GM19240 (cell line): ENCODE results near the gene COG7.
"Not testable (repeated sequence)": the region's sequence is repeated elsewhere in the genome, so short reads cannot be mapped to it uniquely, and the experiment has no call there.

ENCODE experiments used
- DNase-seq: peaks from one replicate; pipeline ENCODE4 v3.0.0; 2011; ENCODE audit warnings: low spot score; ENCODE audit not compliant: insufficient read length

COG7 gene

DNA sequence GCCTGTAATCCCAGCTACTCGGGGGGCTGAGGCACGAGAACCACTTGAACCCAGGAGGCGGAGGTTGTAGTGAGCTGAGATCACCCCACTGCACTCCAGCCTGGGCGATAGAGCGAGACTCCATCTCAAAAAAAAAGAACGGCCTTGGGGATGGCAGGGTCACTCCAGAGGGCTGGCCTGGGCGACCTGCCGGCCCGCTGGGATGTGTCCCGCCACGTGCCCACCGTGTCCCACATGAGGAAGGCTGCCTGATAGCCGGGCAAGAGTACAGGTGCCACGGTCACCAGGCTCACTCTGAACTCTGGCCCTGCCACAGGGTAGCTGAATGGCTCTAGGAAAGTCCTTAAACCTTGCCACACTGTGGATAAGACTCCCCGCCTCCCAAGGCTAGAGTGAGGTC is 67.5 kb downstream of the COG7 start:
- DNase-seq: no peak

DNA sequence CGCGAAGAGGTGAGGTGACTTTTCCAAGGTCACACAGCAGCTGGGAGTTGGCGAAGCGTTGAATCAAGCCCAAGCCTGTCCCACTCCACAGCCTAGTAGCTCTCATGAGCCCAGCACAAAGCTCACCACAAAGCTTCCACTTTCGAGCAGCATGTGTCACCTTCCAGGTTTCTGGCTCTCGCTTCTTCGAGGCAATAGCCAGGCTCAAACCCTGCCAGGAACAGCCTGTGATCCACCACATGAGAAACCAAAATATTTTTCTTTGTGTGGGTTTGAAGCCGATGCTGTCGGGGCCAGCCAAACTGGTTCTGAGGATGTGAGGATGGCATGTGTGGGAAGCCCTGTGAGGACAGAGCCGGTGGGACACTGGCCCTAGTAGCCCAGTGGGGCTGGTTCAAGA is 68.1 kb downstream of the COG7 start:
- no peak for DNase-seq

DNA sequence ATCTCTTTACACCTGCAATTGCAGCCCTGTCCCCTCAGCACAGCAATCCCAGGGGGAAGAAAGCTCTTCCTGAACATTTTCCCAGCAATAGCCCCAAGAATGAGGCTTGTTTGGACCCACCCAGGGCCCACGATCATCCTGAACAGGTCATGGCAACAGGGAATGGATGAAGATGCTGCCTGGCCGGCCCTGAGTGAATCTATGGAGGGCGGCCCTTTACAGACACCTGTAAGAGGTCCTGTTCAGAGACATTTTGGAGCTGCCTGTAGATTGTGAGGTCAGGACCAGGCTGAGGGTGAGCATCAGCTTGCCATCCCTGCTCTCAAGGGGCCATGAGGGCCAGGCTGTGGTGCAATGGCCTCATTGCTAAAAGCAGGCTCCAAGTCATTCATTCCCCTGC is 69.1 kb downstream of the COG7 start:
- no peak for DNase-seq

DNA sequence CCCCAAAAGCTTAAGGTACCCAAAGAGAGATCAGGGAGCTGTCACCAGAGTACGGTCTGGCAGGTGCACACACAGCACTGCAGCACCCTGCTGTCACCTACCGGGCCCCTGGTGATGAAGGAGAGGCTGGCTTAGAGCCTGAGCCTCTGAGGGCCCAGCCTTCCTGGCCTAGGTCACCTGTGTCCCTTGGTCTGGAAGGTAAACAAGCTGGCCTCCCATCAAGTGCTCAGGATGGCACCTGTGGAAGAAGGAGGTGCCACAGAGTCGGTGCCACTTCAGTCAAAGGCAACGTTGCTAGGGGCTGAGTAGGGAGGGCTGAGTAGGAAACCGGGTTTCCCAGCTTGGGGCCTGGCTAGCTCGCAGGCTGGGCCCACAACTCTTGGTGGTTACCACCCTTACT is 70.7 kb downstream of the COG7 start:
- no peak for DNase-seq

DNA sequence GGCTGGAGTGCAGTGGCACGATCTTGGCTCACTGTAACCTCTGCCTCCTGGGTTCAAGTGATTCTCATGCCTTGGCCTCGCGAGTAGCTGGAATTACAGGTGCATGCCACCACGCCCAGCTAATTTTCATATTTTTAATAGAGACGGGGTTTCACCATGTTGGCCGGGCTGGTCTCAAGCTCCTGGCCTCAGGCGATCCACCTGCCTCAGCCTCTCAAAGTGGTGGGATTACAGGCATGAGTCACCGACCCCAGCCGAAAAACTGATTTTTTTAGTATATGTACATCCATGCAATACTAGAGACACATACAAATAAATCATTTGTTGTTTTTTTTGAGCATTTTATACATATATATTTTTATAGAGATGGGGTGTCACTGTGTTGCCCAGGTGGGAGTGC is 71.3 kb downstream of the COG7 start:
- not testable (repeated sequence) for DNase-seq

DNA sequence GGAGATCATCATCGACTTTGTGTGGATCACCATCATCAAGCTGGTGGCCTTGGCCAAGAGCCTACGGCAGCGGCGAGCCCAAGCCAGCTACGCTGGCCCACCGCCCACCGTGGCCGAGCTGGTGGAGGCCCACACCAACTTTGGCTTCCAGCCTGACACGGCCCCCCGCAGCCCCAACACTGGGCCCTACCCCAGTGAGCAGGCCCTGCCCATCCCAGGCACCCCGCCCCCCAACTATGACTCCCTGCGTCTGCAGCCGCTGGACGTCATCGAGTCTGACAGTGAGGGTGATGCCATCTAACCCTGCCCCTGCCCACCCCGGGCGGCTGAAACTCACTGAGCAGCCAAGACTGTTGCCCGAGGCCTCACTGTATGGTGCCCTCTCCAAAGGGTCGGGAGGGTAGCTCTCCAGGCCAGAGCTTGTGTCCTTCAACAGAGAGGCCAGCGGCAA is 72.5 kb downstream of the COG7 start:
- no peak for DNase-seq

DNA sequence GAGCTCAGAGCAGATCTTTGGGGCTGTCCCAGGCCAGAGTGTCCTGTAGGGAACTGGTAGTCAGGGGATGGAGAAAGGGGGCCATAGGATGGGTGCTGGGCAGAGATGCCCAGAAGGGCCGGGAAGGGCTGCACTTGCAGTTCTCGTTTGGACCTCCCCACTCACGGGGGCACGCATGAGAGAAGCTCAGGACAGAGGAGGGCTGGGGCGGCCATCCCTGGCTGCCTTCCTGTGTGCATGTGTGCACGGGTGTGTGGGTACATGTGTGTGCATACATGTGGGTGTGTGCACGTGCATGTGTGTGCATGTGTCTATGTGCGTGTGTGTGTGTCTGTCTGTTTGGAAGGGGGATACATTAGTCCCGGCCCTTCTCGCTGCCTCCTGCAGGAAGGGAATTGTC is 73.3 kb downstream of the COG7 start:
- no peak for DNase-seq

DNA sequence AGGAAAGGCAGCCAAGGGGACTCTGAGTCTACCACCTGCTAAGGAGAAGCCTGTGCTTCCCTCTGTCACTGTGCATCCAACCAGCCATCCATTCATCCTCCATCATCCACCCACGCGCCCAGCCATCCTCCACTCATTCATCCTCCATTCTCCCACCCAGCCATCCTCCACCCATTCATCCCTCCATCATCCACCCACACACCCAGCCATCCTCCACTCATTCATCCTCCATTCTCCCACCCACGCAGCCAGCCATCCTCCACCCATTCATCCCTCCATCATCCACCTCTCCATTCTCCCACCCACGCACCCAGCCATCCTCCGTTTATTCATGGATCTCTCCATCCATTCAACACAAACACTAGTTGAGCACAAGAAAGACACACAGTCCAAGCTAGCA is 74.1 kb downstream of the COG7 start:
- no peak for DNase-seq

DNA sequence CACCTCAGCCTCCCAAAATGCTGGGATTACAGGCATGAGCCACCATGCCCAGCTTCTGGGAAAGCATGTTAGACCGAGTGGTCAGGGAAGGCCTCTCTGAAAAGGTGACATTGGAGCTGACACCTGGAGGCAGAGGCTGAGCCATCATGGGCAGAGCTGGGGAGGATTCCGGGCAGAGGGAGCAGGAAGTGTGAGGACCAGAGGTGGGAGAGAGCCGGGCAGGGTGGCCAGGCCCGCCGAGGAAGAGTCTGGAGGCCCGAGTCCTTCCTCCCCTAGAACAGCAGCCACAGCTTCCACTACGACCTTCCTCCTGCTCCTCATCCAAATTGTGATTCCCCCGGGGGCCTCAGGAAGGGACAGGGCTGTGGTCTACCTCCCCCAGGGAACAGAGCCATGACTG is 74.7 kb downstream of the COG7 start:
- no peak for DNase-seq

DNA sequence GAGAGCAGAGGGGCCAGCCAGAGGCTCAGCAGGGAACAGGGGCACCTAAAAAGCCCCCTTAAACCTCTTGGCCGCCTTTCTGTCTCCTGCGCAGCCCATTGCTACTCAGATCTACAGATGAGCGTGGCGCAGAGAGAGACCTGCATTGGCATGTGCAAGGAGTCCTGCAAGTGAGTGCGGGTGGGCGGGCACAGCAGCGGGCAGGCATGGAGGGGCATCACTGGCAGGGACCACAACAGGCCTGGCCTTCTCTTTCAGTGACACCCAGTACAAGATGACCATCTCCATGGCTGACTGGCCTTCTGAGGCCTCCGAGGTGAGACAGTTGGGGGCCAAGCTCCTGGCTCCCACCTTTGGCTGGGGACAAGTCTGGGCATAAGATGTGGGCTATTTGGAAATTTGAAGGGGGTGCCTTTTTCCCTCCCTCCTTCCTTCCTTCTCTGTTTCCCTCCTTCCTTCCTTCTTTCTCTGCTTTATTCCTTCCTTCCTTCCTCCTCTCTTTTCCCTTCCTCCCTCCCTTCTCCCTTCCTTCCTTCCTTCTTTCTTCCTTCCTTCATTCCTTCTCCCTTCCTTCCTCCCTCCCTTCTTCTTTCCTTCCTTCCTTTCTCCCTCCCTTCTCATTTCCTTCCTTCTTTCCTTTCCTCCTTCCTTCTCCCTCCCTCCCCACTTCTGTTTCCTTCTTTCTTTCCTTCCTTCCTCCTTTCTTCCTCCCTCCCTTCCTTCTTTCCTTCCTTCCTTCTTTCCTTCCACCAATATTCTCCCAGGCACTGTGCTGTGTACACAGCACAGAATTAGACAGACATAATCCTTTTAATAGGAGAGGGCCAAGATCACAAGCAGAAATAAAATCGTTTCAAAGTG is 75.7 kb downstream of the COG7 start:
- DNase-seq: no peak

DNA sequence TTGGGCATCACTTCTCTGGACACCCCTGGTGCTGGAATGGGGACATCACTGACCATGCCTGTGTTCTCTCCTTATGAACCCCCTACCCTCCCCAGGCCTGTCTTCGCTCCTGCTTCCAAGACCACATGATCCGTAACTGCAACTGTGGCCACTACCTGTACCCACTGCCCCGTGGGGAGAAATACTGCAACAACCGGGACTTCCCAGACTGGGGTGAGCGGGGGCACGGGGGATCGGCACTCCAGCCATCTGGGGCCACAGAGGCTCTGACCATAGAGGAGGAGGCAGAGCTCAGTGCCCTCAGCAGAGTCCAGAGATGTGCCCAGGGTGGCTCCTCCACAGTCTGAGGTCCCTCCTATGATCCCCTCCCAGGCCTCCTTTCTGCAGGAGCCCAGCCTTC is 77.3 kb downstream of the COG7 start:
- no peak for DNase-seq

DNA sequence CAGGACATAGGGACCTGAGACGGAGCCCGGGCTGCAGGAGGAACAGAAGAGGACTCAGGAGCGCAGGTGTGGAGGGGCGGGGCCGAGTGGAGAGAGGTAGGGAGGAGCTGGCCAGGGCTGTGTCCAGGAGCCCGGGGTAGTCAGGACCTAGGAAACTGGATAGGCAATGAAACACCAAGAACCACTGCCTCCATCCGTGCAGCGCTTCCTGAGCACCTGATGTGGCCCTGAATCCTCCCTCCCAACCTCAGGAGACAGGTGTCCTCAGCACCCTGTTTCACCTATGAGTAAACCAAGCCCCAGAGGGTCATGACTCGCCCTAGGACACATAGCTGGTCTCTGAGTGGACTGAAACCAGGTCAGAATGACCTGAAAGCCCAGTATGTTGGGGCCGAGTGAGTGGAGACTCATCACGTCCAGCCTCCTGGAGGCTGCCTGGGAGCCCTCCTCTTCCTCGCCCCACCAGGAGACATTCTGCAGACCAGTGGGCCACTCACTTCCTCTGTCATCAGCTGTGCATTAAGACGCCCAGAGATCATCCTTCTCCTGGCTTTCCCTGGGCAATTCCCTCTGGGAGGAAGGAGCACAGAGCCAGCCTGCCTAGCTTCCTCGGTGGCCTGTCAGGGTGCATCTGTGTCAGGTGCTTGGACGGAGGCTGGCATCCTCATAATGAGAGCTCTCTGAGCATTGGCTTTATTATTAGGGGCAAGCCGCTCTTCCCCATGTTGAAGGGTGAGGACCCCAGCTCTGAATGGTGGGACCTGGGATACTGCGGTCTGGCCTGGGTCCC is 78.1 kb downstream of the COG7 start:
- DNase-seq: no peak

DNA sequence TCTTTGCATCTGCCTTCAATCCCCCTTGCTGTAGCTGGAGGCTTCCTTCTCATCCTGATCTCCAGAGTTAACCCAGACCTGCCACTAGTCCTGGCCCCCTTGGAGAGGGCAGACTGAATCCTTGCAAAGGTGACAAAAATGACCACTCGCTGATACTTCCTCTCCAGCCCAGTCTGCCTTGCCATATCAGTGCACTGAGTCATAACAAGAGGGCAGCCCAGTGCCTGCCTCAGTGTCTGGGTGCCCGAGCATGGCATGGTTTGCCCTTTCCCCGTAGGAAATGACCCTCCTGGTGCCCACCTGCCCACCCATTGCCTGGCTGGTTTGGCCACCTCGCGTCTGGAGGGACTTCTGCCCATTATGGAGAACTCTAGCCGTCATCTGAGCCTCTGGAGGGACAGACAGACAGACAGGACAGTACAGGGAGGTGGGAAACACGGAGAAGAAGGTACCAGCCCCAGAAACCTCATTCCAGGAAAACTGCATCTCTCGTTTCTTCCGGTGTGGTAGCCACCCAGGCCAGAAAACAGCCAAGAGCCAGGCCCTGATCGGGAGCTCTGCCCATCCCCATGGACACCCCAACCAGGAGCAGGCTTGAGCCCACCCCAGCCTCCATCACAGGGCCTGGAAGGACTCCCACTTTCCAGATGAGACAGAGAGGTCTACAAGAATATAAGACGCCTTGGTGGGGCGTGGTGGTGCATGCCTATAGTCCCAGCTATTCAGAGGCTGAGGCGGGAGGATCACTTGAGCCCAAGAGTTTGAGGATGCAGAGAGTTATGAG is 79.4 kb downstream of the COG7 start:
- DNase-seq: no peak

DNA sequence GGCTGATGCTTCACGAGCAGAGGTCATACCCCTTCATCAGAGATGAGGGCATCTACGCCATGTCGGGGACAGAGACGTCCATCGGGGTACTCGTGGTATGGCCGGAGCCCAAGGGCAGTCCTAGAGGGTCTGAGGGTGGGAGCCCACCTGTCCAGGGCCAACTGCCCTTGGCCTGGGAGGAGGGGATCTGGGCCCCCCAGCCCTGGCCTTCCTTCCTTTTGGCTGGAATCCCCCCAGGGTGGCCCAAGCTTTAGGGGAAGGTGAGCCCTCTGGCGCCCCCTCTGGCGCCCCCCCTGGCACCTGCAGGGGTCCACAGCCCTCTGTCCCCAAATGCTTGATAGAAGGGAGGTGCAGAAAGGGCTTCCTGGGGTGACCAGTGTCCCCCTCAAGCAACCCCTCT is 81.6 kb downstream of the COG7 start:
- DNase-seq: no peak

DNA sequence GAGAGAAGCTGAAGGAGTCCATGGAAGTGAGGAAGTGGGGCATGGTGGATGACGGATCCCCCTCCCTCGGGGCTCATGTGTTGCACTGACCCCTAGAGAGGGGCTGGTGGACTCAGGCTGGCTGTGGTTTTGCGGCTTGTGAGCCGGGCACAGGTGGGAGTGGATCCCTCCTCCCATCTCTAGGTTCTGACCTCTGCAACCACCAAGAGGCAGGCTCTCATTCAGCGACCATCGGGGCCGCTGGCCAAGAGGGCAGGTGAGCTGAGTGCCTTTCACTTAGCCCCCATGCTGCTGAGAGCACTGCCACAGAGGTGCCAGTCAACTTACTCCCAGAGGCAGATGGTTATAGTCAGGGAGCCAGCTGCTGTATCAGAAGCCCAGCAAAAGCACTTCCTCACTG is 83.6 kb downstream of the COG7 start:
- no peak for DNase-seq

DNA sequence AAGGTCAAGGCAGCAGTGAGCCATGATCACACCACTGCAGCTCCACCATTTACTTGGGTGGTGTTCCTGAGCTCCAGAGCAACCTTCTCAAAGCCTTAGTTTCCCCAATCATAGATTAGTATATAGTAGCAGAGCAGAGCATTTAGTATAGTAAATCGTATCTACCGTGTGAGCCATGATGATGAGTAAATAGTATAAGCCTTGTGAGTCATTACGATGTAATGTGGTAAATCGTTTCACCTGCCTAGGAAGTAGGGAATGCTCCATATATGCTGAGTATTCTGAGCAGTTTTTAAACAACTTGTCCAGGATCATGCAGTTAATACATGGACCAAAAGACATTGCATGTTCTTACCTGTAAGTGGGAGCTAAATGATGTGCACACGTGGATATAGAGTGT is 84.5 kb downstream of the COG7 start:
- DNase-seq: no peak

DNA sequence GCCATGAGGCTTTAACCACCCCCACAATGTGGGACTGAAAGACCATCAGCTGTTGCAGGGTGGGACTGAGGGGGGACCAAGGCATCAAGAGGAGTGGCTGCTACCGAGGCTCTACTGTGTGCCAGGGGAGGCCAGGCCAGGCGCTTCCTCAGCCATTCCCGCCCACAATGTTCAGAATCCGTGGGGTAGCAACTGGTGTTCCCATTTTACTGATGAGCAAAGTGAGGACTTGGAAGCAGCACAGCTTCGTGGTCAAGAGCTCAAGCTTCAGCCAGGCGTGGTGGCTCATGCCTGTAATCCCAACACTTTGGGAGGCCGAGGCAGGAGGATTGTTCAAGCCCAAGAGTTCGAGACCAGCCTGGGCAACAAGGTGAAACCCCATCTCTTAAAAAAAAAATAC is 85.0 kb downstream of the COG7 start:
- DNase-seq: no peak

DNA sequence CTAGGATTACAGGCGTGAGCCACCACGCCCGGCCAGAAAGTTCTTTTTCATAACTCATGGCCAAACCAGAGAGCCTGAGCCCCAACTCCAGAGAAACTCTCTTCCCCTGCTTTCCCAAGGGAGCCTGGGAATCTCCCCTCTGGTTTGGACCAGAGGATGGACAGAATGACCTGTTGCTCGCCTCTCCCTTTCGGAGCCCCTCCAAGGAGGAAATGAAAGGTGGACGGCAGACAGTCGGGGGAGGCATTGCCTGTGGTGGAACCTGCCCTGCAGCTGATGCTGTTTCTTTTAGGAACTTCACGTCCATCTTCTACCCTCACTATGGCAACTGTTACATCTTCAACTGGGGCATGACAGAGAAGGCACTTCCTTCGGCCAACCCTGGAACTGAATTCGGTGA is 85.4 kb downstream of the COG7 start:
- no peak for DNase-seq

DNA sequence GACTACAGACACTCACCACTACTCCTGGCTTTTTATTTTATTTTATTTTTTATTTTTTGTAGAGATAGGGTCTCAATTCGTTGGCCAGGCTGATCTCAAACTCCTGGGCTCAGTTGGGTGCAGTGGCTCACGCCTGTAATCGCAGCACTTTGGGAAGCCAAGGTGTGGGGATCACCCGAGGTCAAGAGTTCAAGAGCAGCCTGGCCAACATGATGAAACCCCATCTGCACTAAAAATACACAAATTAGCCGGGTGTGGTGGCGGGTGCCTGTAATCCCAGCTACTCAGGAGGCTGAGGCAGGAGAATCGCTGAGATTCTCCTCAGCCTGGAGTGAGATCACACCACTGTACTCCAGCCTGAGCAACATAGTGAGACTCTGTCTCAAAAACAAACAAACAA is 86.6 kb downstream of the COG7 start:
- not testable (repeated sequence) for DNase-seq

DNA sequence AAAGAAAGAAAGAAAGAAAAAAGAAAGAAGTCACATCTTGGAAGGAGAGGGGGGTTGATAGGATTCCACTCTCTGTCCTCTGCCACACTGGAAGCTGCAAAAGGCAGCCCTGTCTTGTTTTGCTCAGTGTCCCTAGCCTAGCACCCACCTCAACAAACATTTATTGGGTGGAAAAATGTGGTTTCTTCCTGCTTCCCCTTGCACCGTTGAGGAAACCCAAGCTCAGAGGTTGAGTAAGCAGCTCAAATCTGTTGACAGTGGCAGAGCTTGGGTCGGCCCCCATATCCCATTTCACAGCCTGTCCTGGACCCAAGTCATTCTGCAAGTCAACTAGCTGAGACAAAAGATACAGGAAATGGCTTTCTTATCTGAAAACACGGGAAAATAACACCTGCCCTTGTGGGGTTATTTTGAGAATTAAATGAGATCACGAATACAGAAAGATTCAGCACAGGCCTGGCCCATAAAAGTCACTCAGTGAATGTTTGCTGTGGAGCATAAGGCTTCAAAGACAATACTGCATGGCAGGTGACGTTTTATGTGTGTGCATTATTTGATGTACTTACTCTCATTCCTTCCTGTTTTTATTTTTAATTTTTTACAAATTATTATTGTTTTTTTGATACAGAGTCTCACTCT is 87.3 kb downstream of the COG7 start:
- no peak for DNase-seq
